Amniotic epithelial cell (primary cell): ENCODE measurements around the gene VPS8.

Experiments used
- DNase-seq: peaks from one replicate; pipeline ENCODE4 v3.0.0-alpha.2; 2010; ENCODE audit warnings: low read depth

Gene VPS8

DNA sequence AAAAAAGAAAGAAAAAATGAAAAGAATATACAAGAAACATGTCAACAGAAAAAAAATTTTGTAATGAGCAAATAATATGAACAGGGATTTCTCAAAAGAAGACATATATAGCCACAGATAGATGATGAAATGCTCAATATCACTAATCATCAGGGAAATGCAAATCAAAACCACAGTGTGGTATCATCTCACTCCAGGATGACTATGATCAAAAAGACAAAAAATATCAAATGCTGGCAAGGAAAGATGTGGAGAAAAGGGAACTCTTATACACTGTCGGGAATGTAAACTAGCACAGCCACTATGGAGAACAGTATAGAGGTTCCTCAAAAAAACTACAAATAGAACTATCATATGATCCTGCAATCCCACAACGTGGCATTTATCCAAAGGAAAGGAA lies 246.8 kb downstream of the VPS8 start:
- DNase-seq: no peak

DNA sequence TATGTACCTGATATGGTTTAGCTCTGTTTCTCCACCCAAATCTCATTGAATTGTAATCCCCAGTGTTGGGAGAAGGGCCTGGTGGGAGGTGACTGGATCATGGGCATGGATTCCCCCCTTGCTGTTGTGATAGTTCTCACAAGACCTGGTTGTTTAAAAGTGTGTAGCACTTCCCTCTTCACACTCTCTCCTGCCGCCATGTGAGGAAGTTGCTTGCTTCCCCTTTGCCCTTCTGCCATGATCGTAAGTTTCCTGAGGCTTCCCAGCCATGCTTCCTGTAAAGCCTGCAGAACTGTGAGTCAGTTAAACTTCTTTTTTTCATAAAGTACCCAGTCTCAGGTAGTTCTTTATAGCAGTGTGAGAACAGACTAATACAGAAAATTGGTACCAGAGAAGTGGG lies 247.8 kb downstream of the VPS8 start:
- no peak for DNase-seq

DNA sequence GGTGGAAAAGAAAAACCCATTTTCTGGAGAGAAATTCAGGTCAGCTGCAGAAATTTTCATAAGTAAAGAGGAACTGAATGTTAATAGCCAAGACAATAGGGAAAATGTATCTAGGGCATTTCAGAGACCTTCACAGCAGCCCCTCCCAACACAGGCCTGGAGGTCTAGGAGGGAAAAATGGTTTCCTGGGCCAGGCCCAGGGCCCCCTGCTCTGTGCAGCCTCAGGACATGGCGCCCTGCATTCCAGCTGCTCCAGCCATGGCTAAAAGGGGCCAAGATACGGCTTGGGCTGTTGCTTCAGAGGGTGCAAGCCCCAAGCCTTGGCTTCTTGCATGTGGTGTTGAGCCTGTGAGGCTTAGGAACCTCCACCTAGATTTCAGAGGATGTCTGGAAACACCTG lies 248.7 kb downstream of the VPS8 start:
- DNase-seq: no peak

DNA sequence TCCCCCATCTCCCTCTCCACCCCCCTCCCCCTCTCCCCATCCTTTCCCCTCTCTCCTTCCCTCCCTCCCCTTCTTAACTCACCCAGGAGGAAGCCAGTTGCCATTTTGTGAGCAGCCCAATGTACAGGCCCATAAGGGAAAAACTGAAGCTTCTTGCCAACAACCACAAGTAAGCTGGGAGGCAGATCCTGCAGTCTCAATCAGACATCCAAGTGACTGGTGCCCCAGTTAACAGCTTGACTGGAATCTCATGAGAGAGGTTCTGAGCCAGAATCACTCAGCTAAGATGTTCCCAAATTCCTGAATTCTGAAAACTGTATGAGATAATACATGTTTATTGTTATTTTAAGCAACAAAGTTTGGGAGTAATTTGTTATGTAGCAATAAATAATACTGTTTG lies 250.2 kb downstream of the VPS8 start:
- DNase-seq: no peak

DNA sequence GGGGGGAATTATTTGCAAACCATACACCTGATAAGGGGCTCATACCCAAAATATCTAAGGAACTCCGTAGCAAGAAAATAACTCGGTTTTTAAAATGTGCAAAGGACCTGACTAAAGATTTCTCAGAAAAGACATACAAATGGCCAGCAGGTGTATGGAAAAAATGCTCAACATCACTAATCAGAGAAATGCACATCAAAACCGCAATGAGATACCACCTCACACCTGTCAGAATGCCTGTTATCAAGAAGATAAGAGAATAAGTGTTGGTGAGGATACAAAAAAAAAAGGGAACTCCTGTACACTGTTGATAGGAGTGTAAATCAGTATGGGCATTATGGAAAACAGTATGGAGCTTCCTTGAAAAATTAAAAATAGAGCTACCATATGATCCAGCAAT lies 251.5 kb downstream of the VPS8 start:
- DNase-seq: no peak

DNA sequence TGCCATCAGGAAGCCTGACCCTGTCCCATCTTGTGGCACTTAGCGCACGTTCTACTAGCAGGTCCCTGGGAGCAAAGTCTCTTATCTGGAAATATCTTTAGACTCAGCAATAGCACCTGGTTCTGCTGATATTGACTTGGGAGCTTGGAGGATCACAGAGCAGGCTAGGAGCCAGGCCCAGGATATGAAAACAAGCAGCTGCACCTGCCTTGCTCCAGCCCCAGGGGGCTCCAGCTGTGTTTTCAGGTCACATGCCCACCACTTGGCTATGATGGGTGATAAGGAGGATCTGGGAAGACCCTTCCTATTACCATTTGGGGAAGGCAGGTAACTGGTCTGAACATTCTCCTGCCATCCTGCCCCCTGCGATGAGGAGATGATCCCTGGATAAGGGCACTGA lies 253.1 kb downstream of the VPS8 start:
- no peak for DNase-seq

DNA sequence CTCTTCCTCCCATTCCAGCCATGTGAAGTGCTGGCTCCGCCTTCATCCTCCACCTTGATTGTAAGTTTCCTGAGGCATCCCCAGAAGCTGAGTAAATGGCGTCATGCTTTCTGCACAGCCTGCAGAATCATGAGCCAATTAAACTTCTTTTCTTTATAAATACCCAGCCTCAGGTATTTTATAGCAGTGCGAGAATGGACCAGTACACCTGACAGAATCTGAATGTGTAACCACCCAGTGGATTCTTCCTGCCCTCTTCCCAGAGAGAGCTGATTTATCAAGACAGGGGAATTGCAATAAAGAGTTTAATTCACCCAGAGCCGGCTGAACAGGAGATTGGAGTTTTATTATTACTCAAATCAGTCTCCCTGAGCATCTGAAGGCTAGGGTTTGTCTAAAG lies 254.3 kb downstream of the VPS8 start:
- no peak for DNase-seq

DNA sequence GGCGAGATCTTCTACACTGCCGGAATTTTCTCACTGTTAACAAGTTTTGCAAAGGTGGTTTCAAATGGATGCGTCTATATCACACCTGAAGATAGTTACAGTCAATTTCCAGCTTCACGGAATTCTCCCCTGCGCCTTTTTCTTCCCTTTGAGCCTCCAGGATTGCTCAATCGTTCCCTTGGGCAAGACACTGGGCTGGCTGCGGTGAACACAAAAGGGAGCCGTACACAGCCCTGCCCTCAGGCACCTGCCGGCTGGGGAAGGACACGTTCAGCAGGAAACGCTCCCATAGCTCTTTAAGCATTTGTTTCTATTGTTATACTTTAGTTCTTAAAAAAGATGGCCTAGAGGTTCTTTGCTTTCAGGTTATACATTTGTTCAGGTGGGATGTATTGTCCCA lies 255.2 kb downstream of the VPS8 start:
- no peak for DNase-seq

DNA sequence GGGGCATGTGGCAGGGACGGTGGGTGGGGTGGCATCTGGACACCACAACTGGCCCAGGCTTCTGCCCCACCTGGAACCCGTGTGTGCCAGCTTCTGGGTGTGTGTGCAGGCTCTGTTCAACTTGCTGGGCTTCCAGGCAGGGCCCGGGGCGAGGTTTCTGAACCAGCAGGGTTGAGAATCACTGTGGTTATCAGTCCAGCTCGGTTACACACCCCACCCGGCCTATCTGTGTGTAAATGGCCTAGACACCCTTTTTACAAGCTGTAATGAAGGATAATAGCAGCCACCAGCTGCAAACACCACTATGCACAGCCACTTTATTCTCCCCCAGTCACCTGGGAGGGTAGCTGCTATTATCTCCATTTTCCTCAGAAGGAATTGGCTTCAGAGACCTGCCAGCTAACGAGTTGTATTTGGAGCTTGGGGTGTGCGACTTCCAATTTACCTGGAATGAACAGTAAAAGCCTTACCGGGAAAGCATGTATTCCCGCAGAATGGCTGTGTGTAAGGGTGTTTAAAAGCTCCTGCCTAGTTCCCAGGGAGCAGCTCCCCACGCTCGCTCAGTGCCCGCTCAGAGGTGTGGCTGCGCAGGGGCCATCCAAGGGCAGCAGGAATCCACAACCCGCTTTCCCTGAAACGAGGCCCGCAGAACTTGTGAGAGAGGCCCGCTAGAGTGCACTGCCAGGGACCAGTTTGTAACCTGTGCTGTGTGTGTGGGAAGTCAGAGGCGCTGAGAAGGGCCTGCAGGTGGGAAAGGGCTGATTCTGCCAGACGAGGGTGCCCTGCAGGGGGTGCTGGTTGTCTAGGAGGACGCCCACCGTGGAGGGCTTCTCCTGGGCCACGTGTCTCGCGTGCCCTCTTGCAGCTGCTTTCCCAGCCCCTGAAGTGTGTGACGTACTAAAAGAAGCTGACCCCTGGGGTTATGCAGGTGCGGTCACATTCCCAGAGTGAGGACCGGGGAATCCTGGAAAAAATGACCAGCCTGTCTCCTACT lies 257.4 kb downstream of the VPS8 start:
- DNase-seq: no peak

DNA sequence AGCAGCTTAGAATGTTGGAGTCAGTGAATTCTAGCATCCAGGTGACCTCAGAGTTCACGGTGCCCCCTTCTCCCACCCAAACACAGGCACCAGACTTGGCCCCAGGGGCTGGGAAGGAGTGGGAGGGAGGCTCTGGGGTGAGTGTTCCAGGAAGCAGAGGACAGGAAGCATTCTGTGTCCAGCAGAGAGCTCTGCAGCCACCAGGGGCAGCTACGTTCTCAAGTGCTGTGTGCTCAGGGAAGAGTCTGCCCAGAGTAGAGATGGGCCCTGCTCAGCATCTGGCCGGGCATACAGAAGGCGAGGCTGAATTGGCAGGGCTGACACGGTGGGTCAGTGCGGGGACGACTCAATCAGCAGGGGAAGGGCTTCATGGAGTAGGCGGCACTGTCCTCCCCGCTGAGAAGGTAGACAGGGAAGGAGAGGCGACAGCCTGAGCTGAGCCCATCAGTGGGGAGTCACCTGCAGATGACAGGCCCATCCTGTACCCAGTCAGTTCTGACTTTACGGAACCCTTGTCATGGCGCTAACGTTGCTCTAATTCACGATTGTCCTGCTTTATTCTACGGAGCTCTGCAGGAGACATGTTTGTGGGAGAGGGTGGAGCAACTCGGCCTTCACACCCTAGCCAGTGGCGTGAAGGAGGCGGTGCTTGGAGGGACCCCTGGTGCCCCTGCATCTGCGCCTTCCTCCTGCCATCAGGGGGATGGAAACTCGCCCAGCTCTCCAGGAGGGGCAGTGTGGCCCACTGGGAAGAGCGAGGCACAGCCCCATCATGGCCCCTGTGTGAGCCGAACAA lies 258.7 kb downstream of the VPS8 start:
- peak; percentile 27 for DNase-seq

DNA sequence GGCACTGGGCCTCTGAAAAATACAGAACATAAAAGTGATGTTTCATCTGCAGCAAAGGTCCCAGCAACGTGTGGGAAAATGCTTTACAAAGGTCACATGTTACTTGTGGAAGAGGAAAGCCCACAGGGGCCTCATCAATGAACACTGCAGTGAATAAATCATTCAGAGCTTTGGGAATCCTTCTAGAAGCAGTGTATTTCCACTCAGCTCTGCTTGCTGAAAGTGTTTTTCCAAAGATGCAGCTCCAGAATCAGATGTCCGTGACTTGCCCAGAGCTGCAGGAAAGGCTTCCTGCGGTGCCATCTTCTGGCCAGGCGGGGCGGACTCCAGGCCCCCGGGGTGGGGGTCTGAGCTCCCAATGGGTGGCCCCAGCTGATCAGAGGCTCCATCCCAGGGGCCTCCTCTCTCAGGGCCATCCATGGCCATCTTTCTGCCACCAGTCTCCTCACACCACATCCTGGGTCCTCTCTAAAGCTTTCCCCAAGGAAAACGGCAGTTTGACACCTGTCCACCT lies 259.4 kb downstream of the VPS8 start:
- DNase-seq: no peak

DNA sequence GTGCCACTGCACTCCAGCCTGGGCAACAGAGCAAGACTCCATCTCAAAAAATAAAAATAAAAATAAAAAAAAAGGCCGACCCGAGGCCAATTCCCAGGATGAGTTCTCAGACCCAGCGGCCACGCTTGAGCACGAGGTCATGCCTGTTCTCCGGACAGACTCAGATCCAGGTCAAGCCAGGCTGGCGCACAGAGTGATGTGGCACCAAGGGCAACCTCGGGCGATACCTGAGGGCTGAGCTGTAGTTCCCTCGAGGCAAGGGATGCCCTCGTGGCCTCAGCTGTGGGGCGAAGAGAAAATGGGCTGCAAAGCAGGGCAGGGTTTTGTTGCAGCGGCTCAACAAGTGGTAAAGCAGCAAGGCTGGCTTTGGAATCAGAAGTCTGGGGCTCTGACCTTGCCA lies 263.6 kb downstream of the VPS8 start:
- no peak for DNase-seq

DNA sequence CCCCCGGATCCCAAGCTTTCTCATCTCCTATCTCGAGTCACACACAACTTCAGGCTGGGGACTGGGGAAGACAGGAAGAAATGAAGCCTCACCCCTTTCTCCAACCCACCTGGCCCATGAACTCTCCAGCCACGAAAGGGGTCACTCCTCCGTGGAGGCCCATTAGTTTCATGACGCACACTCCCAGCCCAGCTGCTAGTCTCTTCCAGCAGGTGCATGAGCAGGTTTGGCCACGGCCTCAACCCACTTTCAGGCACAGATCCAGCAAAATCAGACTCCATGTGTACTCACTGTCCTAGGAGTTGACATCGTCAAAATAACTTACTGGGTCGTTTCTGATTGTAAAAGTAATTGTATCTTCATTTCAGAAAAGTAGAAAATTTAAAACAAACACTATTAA lies 264.3 kb downstream of the VPS8 start:
- no peak for DNase-seq

DNA sequence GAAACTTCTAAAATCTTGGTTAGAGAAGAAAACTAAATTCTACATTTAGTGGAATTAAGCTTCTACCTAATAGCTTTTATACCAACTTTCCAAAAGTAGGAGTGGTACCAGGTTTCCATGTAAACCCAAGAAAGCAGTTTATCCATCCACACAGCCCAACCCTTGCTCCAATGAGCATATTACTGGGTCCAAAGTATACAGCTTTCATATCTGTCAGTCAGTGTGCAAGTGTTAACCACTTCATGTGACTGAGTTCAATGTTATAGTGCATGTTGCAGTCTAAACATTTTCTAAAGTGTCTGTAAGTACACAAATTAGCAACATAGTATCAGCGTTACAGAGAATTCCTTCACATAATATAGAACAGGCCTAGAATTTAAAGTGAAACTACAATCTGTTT lies 267.7 kb downstream of the VPS8 start:
- DNase-seq: no peak

DNA sequence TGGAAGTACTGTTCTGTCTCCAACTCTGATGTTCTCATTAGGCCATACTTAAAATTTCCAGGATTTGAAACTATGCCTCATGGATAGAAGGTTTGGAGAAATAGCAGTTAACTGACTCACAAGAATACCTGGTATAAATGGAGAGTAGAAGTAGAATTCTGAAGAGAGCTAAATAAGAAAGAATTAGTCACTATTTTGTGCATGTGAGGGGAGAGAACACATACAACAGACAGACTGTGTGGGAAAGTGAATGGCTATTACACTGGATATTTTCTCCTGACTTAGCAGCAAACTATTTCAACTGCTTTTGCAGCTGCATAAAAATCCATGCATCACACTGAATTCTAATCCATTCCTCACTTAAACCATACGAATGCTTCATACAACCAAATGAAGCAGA lies 269.6 kb downstream of the VPS8 start:
- no peak for DNase-seq

DNA sequence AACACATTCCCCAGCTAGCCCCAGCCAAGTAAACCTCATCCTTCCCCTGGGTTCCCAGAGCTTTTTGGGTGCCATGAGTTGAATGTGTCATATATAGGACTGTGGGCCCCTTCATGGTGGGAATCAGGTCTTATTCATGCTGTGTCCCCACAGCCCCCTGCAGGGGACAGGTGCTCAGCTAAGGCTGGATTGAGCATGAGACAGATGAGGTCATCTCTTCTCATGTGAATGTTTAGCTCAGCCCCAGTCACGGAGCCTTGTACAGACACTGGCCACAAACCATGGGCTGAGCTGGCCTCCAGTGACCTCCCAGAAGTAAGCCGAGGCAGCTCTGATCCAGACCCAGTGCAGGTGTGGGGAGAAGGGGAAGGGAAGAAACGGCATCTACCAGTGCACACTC lies 270.2 kb downstream of the VPS8 start:
- DNase-seq: no peak

DNA sequence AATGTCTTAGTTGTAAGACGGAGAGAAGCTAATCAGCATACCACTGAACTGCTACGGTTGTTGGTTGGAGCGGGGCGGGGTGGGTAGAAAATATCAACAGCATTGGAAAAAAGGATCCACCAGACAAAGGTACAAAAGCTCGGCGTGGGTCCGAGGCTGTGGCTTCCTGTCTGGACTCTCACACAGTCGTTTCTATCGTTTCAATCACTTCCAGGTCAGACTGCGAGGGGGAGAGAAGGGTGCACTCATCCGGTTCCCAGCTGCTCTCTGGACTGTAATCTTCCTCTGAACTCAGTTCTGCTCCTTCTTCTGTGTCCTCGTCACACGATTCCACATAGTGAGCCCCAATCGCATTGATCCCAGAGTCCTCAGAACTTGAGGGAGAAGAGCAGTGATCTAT lies 270.9 kb downstream of the VPS8 start:
- no peak for DNase-seq

DNA sequence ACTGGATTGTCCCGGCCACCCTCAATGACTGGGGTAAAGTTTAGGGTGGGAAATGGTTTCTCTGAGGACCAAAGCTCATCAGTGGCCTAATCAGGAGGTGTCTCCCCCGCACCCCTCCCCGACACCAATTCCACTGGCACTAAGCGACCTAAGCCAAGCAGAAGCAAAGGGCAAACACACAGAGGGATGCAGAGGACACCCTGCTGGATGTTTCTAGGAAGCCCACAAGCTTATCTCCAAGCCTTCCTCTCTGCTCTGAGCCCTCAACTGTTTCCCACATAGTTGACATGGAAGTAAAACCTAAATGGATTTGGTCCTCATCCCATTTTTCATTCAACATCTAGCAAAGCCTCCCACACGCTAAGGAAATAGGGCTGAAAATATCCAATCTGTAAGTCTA lies 272.4 kb downstream of the VPS8 start:
- DNase-seq: no peak

DNA sequence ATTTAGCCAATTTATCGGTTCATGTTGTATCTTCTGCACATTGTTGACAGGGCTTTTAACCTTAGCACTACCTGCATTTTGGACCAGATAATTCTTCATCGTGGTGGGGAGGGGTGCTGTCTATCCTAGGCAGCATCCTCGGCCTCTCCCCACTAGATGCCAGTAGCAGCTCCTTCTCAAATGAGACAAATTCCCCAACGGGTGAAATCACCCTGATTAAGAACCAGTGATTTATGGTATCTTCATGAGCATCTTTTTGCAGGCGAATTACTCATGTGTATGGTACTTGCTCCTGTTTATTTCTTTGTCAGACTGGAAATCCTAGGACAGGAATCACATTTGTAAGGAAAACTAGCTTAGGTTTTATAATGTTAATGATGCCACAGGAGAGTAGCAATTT lies 272.9 kb downstream of the VPS8 start:
- DNase-seq: peak; percentile 83

DNA sequence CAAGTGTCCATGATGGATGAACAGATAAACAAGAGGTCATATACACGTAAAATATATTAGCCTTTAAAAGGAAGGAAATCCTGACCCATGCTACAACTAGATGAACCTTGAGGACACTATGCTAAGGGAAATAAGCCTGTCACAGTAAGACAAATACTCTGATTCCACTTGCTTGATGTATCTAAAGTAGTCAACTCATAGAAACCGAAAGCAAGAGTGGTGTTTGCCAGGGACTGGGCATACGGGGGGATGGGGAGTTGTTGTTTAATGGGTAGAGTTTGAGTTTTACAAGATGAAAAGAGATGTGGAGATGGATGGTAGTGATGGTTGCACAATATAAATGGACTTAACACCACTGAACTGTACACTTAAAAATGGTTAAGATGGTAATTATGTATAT lies 275.5 kb downstream of the VPS8 start:
- DNase-seq: no peak

DNA sequence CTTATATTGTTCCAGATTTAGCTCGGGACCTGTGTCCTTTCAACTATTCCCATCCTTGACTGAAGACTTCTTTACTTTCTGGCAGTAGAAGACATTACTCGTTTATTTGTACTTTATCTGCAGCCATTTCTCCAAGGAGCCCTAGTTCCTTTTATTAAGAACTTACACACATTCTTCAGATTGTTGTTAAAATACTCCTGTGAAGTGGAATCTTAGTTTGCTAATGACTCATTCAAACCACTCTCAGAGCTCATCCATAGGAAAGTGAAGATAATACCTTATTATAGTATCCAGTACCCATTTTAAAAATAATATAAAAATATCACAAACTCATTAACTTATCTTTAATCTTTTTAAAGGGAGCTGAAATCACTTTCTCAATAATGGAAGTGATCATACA lies 277.4 kb downstream of the VPS8 start:
- peak; percentile 41 for DNase-seq

DNA sequence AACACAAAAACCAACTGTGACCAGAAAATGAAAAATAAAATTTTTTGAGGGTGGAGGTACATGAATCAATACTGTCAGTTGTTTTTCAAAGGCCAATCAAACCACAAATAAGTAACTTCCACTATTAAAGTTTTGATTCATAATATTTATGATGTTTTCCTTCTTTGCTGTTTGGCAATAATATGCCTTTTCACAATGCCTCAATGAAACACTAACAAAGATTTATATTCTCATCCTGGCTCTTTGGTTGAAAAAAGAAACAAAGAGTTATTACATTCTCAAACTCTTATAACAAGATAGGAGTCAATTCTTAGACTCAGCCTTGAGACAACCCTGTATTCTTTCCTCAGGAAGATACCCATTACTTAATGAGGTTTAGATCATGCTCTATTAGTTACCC lies 277.8 kb downstream of the VPS8 start:
- no peak for DNase-seq

DNA sequence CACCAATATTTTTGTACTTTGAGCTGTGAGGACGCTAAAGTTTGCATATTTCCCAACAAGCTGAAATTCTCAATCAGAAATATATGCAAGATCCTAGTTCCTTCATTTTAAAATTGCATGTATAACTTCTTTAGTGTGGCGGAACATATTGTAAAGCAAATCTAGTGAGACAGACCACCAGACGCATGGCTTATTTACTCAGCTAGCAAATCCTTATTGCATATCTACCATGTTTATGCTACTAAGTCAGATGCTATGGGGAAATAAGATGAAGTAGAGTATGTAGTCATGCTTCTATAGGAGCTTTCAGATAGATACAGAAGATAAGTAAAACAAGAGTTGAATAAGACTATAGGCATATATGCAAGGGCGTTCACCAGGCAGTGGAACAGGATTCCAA lies 278.8 kb downstream of the VPS8 start:
- no peak for DNase-seq
